ENCODE measurements around the gene PCED1B. TPM values are rescaled to one million over a fixed set of nuclear protein-coding genes. Genes with fewer than 3 reads are reported as not detected.

The PCED1B gene
- total RNA-seq, 1 experiment from 2014 or later: 0.86 TPM

DNA sequence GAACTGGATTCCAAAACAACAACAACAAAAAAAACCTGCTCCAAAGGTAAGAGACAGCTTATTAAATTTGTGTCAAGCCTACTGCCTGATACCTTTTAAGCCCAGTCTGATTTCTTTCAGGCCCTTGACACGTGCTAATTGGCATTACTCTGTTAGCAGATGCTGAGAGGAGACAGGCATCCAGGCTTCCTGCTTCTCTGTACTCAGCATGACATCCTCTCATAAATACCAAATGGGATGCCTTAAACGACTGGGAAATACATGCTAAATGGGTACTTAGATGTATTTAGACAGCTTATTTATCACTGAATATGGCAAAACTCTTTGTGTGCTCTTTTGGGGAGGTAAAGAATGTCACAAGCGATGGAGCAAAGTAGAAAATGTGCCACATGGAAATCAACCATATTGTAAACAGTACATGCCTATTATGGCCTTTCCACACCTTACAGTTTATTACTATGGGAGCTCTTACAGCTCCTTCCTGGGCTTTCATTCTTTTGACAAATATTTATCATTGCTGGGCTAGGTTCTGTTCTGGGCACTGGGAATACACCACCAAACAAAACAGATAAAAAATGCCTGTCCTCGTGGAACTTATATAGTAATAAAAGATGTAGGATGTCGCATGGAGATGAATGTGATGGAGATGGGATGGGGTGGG is 11.5 kb upstream of the PCED1B start:
- Histone ChIP-seq H3K9ac (ENCODE audit: low read length) (no peak overlapping the region), H2AFZ (ENCODE audit: low read depth, low read length, poor library complexity, severe bottlenecking) (no peak overlapping the region), H4K20me1 (ENCODE audit: insufficient read depth) (no peaks in the 10 kb centered on the region), H3K9me3 (ENCODE audit: control insufficient read depth in 1 of 2, insufficient read depth in 1 of 2, low read depth in 1 of 2, low read length in 2 of 2) (no peaks in the 10 kb centered on the region), H3K4me3 (replicated peaks in 1 of 2; ENCODE audit: low read depth in 1 of 2, low read length in 2 of 2) (no peak overlapping the region), H3K4me2 (ENCODE audit: low read length) (no peak overlapping the region), H3K79me2 (ENCODE audit: insufficient read depth, low read length) (no peaks in the 10 kb centered on the region), H3K27ac (ENCODE audit: low read depth, low read length) (no peak overlapping the region), H3K9me2 (ENCODE audit: insufficient read depth) (no peaks in the 10 kb centered on the region), H3K36me3 (ENCODE audit: control insufficient read depth in 1 of 2, insufficient read depth in 2 of 2, low read length in 2 of 2) (no peaks in the 10 kb centered on the region), H3K27me3 (ENCODE audit: insufficient read depth, low read length) (no peaks in the 10 kb centered on the region), H3K4me1 (ENCODE audit: control insufficient read depth in 1 of 2, insufficient read depth in 2 of 2, low read length in 2 of 2) (no peaks in the 10 kb centered on the region)
- no peak for DNase-seq (ENCODE audit: low read depth, low spot score)
- CTCF ChIA-PET: no interaction called here
- no peak for ATAC-seq
- TF ChIP-seq POLR2A (IDR thresholded peaks at IDR 0.05; ENCODE audit: borderline replicate concordance, extremely low read depth, insufficient read depth, insufficient read length): no peak
- no peak for TF ChIP-seq EGR1 (IDR thresholded peaks at IDR 0.05; ENCODE audit: low read depth)
- no peak for TF ChIP-seq SRF (IDR thresholded peaks at IDR 0.05; ENCODE audit: low read depth)
- POLR2A ChIA-PET: no interaction called here
- intact Hi-C loops (cut with micrococcal nuclease): no loop called here
- no TSS peak for BruUV-seq (replicated peaks)
- RAD21 ChIA-PET (ENCODE audit: low non-redundant PET in 1 of 2, low total read pairs in 2 of 2, uncharacterized antibody in 2 of 2, unreplicated experiment in 2 of 2): no interaction called here

DNA sequence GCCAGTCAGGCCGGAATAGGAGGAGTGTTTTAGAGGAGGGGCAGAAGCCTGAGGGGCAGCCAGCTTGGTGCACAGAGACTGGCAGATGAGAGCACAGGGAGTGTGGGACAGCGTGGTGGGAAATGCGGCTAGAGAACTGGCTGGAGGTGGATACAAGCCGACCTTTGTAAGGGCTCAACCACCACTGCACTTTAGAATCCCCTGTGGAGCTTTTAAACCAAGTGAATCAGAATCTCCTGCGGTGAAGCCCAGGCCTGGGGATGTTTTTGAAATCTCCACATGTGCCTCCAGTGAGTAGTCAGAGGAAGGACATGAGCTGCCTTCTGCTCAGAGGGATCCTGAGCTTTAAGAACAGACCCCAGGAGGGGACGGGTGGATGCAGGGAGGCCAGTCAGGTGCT is 10.9 kb upstream of the PCED1B start:
- ChIA-PET POLR2A (no interaction called here), CTCF (no interaction called here), RAD21 (ENCODE audit: low non-redundant PET in 1 of 2, low total read pairs in 2 of 2, uncharacterized antibody in 2 of 2, unreplicated experiment in 2 of 2) (no interaction called here)
- Histone ChIP-seq H3K4me1 (ENCODE audit: control insufficient read depth in 1 of 2, insufficient read depth in 2 of 2, low read length in 2 of 2) (no peaks in the 10 kb centered on the region), H2AFZ (ENCODE audit: low read depth, low read length, poor library complexity, severe bottlenecking) (no peak overlapping the region), H3K4me2 (ENCODE audit: low read length) (no peak overlapping the region), H3K9me2 (ENCODE audit: insufficient read depth) (no peaks in the 10 kb centered on the region), H3K27ac (ENCODE audit: low read depth, low read length) (no peak overlapping the region), H4K20me1 (ENCODE audit: insufficient read depth) (no peaks in the 10 kb centered on the region), H3K9ac (ENCODE audit: low read length) (no peak overlapping the region), H3K4me3 (replicated peaks in 1 of 2; ENCODE audit: low read depth in 1 of 2, low read length in 2 of 2) (no peak overlapping the region), H3K27me3 (ENCODE audit: insufficient read depth, low read length) (no peaks in the 10 kb centered on the region), H3K79me2 (ENCODE audit: insufficient read depth, low read length) (no peaks in the 10 kb centered on the region), H3K36me3 (ENCODE audit: control insufficient read depth in 1 of 2, insufficient read depth in 2 of 2, low read length in 2 of 2) (no peaks in the 10 kb centered on the region), H3K9me3 (ENCODE audit: control insufficient read depth in 1 of 2, insufficient read depth in 1 of 2, low read depth in 1 of 2, low read length in 2 of 2) (no peaks in the 10 kb centered on the region)
- BruUV-seq (replicated peaks): no TSS peak
- ATAC-seq (no peak), DNase-seq (ENCODE audit: low read depth, low spot score) (no peak)
- intact Hi-C loops (cut with micrococcal nuclease): no loop called here
- TF ChIP-seq ZFX (IDR thresholded peaks at IDR 0.05): no peak
- TF ChIP-seq TCF7L2 (IDR thresholded peaks at IDR 0.05; ENCODE audit: borderline replicate concordance, extremely low read depth, insufficient read depth, insufficient read length): no peak
- no peak for TF ChIP-seq POLR2A (IDR thresholded peaks at IDR 0.05; ENCODE audit: borderline replicate concordance, extremely low read depth, insufficient read depth, insufficient read length)
- TF ChIP-seq EZH2phosphoT487 (IDR thresholded peaks at IDR 0.05; ENCODE audit: borderline replicate concordance): no peak
- TF ChIP-seq, protein P1, sequence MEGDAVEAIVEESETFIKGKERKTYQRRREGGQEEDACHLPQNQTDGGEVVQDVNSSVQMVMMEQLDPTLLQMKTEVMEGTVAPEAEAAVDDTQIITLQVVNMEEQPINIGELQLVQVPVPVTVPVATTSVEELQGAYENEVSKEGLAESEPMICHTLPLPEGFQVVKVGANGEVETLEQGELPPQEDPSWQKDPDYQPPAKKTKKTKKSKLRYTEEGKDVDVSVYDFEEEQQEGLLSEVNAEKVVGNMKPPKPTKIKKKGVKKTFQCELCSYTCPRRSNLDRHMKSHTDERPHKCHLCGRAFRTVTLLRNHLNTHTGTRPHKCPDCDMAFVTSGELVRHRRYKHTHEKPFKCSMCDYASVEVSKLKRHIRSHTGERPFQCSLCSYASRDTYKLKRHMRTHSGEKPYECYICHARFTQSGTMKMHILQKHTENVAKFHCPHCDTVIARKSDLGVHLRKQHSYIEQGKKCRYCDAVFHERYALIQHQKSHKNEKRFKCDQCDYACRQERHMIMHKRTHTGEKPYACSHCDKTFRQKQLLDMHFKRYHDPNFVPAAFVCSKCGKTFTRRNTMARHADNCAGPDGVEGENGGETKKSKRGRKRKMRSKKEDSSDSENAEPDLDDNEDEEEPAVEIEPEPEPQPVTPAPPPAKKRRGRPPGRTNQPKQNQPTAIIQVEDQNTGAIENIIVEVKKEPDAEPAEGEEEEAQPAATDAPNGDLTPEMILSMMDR (IDR thresholded peaks at IDR 0.05 in 2 of 3, conservative IDR thresholded peaks at IDR 0.05 in 1 of 3; ENCODE audit: borderline replicate concordance in 1 of 3, insufficient read depth in 1 of 3, low read depth in 2 of 3, low read length in 2 of 3): no peak
- no peak for TF ChIP-seq SP1 (IDR thresholded peaks at IDR 0.05; ENCODE audit: low read depth)
- no peak for TF ChIP-seq YY1 (IDR thresholded peaks at IDR 0.05; ENCODE audit: extremely low read depth, insufficient replicate concordance, low read depth, low read length)
- TF ChIP-seq FOSL1 (IDR thresholded peaks at IDR 0.05; ENCODE audit: low read depth): no peak
- no peak for TF ChIP-seq ZNF274 (IDR thresholded peaks at IDR 0.05; ENCODE audit: low read depth, low read length)
- TF ChIP-seq, protein P2, sequence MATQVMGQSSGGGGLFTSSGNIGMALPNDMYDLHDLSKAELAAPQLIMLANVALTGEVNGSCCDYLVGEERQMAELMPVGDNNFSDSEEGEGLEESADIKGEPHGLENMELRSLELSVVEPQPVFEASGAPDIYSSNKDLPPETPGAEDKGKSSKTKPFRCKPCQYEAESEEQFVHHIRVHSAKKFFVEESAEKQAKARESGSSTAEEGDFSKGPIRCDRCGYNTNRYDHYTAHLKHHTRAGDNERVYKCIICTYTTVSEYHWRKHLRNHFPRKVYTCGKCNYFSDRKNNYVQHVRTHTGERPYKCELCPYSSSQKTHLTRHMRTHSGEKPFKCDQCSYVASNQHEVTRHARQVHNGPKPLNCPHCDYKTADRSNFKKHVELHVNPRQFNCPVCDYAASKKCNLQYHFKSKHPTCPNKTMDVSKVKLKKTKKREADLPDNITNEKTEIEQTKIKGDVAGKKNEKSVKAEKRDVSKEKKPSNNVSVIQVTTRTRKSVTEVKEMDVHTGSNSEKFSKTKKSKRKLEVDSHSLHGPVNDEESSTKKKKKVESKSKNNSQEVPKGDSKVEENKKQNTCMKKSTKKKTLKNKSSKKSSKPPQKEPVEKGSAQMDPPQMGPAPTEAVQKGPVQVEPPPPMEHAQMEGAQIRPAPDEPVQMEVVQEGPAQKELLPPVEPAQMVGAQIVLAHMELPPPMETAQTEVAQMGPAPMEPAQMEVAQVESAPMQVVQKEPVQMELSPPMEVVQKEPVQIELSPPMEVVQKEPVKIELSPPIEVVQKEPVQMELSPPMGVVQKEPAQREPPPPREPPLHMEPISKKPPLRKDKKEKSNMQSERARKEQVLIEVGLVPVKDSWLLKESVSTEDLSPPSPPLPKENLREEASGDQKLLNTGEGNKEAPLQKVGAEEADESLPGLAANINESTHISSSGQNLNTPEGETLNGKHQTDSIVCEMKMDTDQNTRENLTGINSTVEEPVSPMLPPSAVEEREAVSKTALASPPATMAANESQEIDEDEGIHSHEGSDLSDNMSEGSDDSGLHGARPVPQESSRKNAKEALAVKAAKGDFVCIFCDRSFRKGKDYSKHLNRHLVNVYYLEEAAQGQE (IDR thresholded peaks at IDR 0.05; ENCODE audit: low read depth): no peak
- TF ChIP-seq JUND (IDR thresholded peaks at IDR 0.05): no peak
- no peak for TF ChIP-seq SRF (IDR thresholded peaks at IDR 0.05; ENCODE audit: low read depth)

All from HCT116 (cell line).